ENCODE measurements around the gene GZF1. TPM values are rescaled to one million over a fixed set of nuclear protein-coding genes. Genes with fewer than 3 reads are reported as not detected.

The GZF1 gene
- total RNA-seq, 1 donor from 2014 or later, result 13.9 TPM

- no peaks in the 10 kb centered on the region for H3K4me1 Mint-ChIP-seq
- no peak overlapping the region for H3K4me3 Mint-ChIP-seq
- no peak for DNase-seq (ENCODE audit: low spot score in 2 of 2, unreplicated experiment in 2 of 2)
- TF ChIP-seq, protein P1, sequence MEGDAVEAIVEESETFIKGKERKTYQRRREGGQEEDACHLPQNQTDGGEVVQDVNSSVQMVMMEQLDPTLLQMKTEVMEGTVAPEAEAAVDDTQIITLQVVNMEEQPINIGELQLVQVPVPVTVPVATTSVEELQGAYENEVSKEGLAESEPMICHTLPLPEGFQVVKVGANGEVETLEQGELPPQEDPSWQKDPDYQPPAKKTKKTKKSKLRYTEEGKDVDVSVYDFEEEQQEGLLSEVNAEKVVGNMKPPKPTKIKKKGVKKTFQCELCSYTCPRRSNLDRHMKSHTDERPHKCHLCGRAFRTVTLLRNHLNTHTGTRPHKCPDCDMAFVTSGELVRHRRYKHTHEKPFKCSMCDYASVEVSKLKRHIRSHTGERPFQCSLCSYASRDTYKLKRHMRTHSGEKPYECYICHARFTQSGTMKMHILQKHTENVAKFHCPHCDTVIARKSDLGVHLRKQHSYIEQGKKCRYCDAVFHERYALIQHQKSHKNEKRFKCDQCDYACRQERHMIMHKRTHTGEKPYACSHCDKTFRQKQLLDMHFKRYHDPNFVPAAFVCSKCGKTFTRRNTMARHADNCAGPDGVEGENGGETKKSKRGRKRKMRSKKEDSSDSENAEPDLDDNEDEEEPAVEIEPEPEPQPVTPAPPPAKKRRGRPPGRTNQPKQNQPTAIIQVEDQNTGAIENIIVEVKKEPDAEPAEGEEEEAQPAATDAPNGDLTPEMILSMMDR (IDR thresholded peaks at IDR 0.05; ENCODE audit: unreplicated experiment), result no peak
- peaks cover 14% of the 10 kb centered on the region for H3K9me3 Mint-ChIP-seq
- no peak overlapping the region for H3K27ac Mint-ChIP-seq
- no peaks in the 10 kb centered on the region for H3K27me3 Mint-ChIP-seq (ENCODE audit: low read depth)
- H3K36me3 Mint-ChIP-seq, result peaks cover 54% of the 10 kb centered on the region
Observed at GRCh38 chr20:23379772-23380171, 17.8 kb downstream of the GZF1 start.

GRCh38 chr20:23381876-23382275, 19.9 kb downstream of the GZF1 start:
- Mint-ChIP-seq H3K9me3 (peaks cover 17% of the 10 kb centered on the region), H3K27ac (no peak overlapping the region), H3K27me3 (ENCODE audit: low read depth) (no peaks in the 10 kb centered on the region), H3K4me1 (no peaks in the 10 kb centered on the region), H3K4me3 (no peak overlapping the region), H3K36me3 (peaks cover 54% of the 10 kb centered on the region)
- no peak for DNase-seq (ENCODE audit: low spot score in 2 of 2, unreplicated experiment in 2 of 2)
- TF ChIP-seq, protein P1 (IDR thresholded peaks at IDR 0.05; ENCODE audit: unreplicated experiment), result no peak

DNA sequence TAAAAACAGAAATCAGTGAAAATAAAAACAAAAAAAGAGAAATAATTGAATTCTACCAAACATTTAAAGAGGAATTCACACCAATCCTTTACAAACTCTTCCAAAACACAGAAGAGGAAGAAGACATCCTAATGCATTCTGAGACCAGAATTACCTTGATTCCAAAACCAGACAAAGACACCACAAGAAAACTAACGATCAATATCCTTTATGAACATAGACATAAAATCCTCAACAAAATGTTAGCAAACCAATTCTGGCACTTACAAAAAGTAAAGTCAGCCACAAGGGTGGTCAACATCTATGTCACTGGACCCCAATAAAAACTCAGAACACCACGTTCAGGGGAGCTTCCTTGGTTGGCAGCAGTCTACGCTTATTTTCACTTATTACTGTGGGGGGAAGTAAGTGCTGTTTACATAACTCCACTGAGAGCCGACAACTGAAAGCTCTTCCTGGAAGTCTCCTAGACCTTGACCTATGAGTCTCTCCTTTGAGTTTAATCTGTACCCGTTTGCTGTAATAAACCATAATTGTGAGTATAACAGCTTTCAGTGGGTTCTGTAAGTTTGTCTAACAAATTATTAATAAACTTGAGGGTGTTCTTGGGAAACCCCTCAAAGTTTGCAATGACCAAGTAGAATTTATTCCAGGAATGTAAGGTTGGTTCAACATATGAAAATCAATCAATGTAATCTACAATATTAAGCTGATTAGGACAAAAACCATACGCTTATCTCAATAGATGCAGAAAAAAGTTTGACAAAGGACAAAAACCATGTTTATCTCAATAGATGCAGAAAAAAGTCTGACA, 24.5 kb downstream of the GZF1 start:
- Mint-ChIP-seq H3K4me1 (no peaks in the 10 kb centered on the region), H3K27ac (no peak overlapping the region), H3K36me3 (peaks cover 66% of the 10 kb centered on the region), H3K27me3 (ENCODE audit: low read depth) (no peaks in the 10 kb centered on the region), H3K9me3 (peaks cover 27% of the 10 kb centered on the region), H3K4me3 (no peak overlapping the region)
- TF ChIP-seq, protein P1 (IDR thresholded peaks at IDR 0.05; ENCODE audit: unreplicated experiment), result no peak
- no peak for DNase-seq (ENCODE audit: low spot score in 2 of 2, unreplicated experiment in 2 of 2)

DNA sequence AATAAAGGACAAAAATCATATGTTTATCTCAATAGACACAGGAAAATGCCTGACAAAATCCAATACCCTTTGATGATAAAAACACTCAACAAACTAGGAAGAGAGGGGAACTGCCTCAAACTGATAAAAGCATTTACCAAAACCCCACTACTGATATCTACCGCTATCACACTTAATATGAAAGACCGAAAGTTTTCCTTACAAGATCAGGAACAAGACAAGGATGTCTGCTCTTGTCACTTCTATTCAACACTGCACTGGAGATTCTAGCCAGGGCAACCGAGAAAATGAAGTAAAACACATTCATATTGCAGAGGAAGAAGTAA, 25.1 kb downstream of the GZF1 start:
- Mint-ChIP-seq H3K9me3 (peaks cover 27% of the 10 kb centered on the region), H3K4me3 (no peak overlapping the region), H3K27ac (no peak overlapping the region), H3K27me3 (ENCODE audit: low read depth) (no peaks in the 10 kb centered on the region), H3K36me3 (peaks cover 64% of the 10 kb centered on the region), H3K4me1 (no peaks in the 10 kb centered on the region)
- TF ChIP-seq, protein P1 (IDR thresholded peaks at IDR 0.05; ENCODE audit: unreplicated experiment), result no peak
- DNase-seq (ENCODE audit: low spot score in 2 of 2, unreplicated experiment in 2 of 2), result no peak

DNA sequence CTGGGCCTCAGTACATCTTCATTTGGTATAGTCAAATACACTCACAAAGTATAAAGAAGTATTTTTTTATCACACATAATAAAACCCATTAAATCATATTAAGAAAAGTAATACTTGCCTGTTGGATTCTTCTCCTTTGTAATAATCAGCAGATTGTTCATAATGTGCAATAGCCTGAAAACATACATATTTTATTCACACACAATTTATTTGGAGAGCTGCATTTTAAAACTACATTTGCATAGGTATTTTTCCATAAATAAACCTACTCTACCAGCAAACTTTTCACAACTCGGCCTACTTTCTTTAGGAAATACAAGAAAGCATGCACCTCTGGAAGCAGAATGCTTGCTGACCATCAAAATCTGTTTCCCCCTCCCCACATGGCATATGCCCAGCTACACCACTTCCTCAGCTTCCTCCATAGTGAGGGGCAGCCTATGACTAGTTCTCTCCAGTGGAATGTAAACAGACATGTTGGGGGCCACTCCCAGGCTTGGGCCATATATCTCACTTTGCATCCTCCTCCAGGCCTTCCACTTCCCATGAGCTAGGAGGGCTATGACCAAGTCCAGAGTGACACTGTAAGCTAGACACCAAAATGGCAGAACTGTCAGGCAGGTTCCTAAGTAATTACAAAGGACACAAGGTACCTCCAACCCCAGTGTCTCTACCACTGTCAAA, 28.3 kb downstream of the GZF1 start:
- Mint-ChIP-seq H3K9me3 (peaks cover 13% of the 10 kb centered on the region), H3K4me1 (no peaks in the 10 kb centered on the region), H3K27me3 (ENCODE audit: low read depth) (no peaks in the 10 kb centered on the region), H3K36me3 (peaks cover 52% of the 10 kb centered on the region), H3K27ac (no peak overlapping the region), H3K4me3 (no peak overlapping the region)
- TF ChIP-seq, protein P1 (IDR thresholded peaks at IDR 0.05; ENCODE audit: unreplicated experiment), result no peak
- no peak for DNase-seq (ENCODE audit: low spot score in 2 of 2, unreplicated experiment in 2 of 2)

Measured in mesothelial cell of epicardium (in vitro differentiated cells).